ENCODE data around the gene SPDYA.

SPDYA gene

DNA sequence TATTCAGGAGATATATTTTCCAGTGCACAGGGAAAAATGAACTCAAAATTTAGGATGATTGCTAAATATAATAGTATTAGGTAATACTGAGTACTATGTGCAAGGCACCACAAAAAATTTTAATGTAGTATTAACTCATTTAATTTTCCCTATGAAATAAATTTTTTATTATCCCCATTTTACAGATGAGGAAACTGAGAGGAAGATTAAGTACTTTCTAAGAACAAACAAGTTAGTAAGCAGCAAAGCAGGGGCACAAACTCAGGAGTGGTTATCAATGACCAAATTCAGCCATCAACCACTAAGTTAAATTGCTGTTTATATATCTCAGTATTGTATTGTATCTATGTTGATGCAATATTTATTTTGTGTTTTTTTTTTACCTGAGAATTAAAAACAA lies 14.2 kb downstream of the SPDYA start:
- DNase-seq (ENCODE audit: low read depth in 2 of 2), result no peak

GRCh38 chr2:28828382-28828781 lies 17.7 kb downstream of the SPDYA start:
- no peak for DNase-seq (ENCODE audit: low read depth in 2 of 2)

DNA sequence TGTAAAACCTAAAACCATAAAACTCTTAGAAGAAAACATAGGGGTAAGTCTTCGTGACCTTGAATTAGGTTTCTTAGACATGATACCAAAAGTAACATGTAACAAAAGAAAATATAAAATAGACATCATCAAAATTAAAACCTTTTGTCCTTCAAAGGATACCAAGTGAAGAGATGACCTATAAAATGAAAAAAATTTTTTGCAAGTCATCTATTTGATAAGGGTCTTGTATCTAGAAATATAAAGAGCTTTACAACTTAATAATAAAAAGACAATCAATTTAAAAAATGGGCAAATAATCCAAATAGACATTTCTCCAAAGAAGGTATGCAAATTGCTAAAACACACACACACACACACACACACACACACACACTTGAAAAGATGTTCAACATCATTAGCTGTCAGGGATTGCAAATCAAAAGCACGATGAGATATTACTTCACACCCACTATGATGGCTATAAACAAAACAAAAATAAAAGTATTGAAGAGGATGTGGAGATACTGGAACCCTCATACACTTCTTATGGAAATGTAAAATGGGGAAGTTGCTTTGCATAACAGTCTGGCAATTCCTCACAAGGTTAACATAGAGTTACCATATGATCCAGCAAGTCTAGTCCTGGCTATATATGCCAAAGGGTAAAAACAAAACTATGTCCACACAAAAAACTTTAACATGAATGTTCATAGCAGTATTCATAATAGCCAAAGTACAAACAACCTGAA lies 23.3 kb downstream of the SPDYA start:
- no peak for DNase-seq (ENCODE audit: low read depth in 2 of 2)

- no peak for DNase-seq (ENCODE audit: low read depth in 2 of 2)
Measured at GRCh38 chr2:28835781-28836180, 25.1 kb downstream of the SPDYA start.

DNA sequence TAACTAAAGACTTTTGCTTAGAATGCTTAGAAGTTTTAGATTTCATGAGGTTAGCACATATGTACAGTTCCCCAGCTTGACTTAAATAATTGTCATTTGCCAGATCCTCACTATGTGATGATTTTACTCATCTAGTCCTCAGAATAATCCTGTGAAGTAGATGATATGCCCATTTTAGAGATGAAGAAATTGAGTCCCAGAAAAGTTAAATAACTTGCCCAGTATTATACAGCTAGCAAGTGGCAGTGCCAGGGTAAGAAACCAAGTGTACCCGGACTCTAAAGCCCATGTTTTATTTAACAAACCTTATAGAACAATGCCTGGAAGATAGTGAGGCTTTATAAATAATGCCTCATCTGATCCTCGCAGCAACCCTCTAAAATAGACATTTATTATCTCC lies 28.3 kb downstream of the SPDYA start:
- DNase-seq (ENCODE audit: low read depth in 2 of 2), result no peak

DNA sequence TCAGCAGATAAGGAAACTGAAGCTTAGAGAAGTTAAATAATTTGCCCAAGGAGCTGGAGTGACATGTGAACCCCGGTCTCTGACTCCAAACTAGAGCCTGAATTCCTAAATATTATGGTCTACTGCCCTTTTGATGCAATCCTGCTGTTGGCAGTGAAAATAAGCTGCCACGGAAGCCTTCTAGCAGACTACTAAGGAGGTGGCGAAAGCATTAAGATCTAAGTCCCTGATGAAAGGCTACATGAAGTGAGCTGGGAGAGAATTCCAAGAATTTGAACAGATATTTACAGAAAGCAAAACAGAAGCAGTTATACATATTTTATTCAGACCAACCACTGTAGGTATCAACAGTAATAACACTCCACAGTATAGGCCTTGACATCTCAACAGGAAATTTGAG lies 31.4 kb downstream of the SPDYA start:
- no peak for DNase-seq (ENCODE audit: low read depth in 2 of 2)

DNA sequence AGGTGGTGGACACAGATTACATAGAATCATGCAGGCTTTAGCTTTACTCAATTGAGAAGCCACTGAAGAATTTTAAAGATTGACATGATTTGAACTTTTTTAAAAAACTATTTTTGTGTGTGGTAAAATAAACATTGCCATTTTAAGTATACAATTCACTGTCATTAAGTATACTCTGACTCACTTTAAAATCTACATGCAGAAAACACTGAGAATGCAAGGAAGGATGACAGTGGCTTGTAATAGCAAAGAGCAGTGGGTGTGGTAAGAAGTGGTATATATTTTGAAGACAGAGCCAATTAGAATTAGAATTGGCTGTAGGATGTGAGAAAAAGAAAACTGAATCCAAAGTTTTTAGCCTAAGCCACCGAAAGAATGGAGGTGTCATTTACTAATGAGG lies 44.6 kb downstream of the SPDYA start:
- no peak for DNase-seq (ENCODE audit: low read depth in 2 of 2)

GRCh38 chr2:28855977-28856376 lies 45.3 kb downstream of the SPDYA start:
- no peak for DNase-seq (ENCODE audit: low read depth in 2 of 2)

GRCh38 chr2:28868611-28869010 lies 58.0 kb downstream of the SPDYA start:
- no peak for DNase-seq (ENCODE audit: low read depth in 2 of 2)

- DNase-seq (ENCODE audit: low read depth in 2 of 2), result no peak
Measured at GRCh38 chr2:28869494-28870145, 59.0 kb downstream of the SPDYA start.

GRCh38 chr2:28870146-28870891 lies 59.7 kb downstream of the SPDYA start, which contains the start of gene TRMT61B:
Gene TRMT61B (minus strand): TSS chr2:28870309. CDS start chr2:28870277, 32 bp downstream.
- peak; percentile 96 to 97 for DNase-seq (ENCODE audit: low read depth in 2 of 2)

DNA sequence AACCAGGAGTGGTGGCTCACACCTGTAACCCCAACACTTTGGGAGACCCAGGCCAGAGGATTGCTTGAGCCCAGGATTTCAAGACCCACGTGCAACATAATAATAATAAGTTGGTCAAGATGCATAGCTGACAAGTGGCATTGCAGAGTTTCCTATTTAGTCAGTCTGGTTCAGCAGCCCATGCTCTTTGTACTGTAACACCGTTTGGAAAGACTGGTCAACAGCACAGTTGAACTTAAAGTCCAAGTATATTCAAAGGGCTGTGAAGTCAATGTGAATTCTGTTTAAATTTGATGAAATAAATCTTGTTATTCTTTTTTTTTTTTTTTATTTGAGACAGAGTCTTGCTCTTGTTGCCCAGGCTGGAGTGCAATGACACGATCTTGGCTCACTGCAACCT lies 61.0 kb downstream of the SPDYA start:
- DNase-seq (ENCODE audit: low read depth in 2 of 2), result no peak

GRCh38 chr2:28880193-28880592 lies 69.6 kb downstream of the SPDYA start:
- no peak for DNase-seq (ENCODE audit: low read depth in 2 of 2)

DNA sequence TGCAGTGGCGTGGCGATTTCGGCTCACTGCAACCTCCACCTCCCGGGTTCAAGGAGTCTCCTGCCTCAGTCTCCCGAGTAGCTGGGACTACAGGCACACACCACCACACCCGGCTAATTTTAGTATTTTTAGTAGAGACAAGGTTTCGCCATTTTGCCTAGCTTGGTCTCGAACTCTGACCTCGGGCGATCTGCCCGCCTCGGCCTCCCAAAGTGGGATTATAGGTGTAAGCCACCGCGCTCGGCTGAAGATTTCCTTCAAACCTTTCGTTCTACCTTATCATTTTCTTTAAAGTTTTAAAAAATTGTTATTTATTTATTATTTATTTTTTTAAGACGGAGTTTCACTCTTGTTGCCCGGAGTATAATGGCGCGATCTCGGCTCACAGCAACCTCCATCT lies 82.9 kb downstream of the SPDYA start:
- no peak for DNase-seq (ENCODE audit: low read depth in 2 of 2)

- peak; percentile 97 for DNase-seq (ENCODE audit: low read depth in 2 of 2)
Measured at GRCh38 chr2:28894470-28895188, 84.0 kb downstream of the SPDYA start, which contains the start of gene WDR43. Gene WDR43 (plus strand): TSS chr2:28894667. CDS start chr2:28894699, 32 bp downstream.

DNA sequence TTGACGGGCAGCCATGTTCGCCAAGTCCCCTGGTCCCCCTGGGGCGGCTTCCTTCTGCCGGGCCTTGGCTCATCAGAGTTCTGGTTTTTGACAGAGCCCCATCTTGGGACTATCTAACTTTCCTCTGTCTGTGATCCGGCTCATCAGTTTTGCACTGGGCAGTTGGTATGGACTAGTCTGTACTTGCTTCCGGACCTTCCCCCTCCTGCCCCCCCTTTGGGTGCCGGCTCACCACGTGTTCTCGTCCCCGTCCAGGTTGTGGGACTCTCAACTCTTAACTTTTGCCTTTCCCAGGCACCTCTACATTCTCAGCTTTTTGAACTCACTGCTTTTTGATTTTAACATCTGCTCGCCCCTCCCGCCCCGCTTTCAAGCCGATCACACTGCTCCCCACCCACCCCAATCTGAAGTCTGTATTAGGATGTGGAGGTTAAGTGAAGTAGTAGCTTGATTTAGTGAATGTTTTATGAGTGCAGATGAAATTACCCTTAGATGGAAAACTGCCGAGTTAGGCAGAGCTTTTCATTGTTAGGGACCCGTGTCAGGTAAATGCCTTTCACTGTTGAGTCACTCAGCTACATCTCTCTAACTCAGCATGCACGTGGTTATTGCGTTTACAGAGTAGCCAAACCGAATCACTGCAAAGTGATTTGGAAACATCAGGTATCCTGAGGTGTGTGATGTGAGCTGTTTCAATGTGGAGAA lies 84.7 kb downstream of the SPDYA start:
- peak; percentile 8 to 18 for DNase-seq (ENCODE audit: low read depth in 2 of 2)

- DNase-seq (ENCODE audit: low read depth in 2 of 2), result no peak
Measured at GRCh38 chr2:28896906-28897305, 86.3 kb downstream of the SPDYA start.

GRCh38 chr2:28898048-28898447 lies 87.4 kb downstream of the SPDYA start:
- no peak for DNase-seq (ENCODE audit: low read depth in 2 of 2)
